T-helper 22 cell (primary cell): ENCODE measurements around the gene GJC2.
"Not testable (repeated sequence)": the region's sequence is repeated elsewhere in the genome, so short reads cannot be mapped to it uniquely, and the experiment has no call there.

Source experiments
- DNase-seq: peaks from one replicate; pipeline ENCODE4 v3.0.0-alpha.2; 2020; ENCODE audit warnings: low read depth

Gene GJC2

GRCh38 chr1:228173528-228174481 lies 24.1 kb downstream of the GJC2 start:
- DNase-seq = peak; percentile 23

GRCh38 chr1:228174482-228175315 lies 25.0 kb downstream of the GJC2 start:
- DNase-seq = peak; percentile 26

- DNase-seq = no peak
These were observed 25.7 kb downstream of the GJC2 start for GRCh38 chr1:228175316-228176023.

- no peak for DNase-seq
These were observed 26.3 kb downstream of the GJC2 start for GRCh38 chr1:228176024-228176395.

- DNase-seq = no peak
These were observed 26.9 kb downstream of the GJC2 start for GRCh38 chr1:228176461-228177182.

GRCh38 chr1:228177183-228177475 lies 27.4 kb downstream of the GJC2 start:
- DNase-seq = no peak

- no peak for DNase-seq
These were observed 28.3 kb downstream of the GJC2 start for GRCh38 chr1:228177721-228178710.

GRCh38 chr1:228178737-228179684 lies 29.3 kb downstream of the GJC2 start:
- no peak for DNase-seq

- no peak for DNase-seq
These were observed 30.7 kb downstream of the GJC2 start for GRCh38 chr1:228180271-228180958.

GRCh38 chr1:228180959-228181644 lies 31.4 kb downstream of the GJC2 start:
- no peak for DNase-seq

GRCh38 chr1:228181645-228182034 lies 31.9 kb downstream of the GJC2 start:
- no peak for DNase-seq

- no peak for DNase-seq
These were observed 32.7 kb downstream of the GJC2 start for GRCh38 chr1:228182296-228183030.

- DNase-seq = no peak
These were observed 34.4 kb downstream of the GJC2 start for GRCh38 chr1:228184152-228184551.

GRCh38 chr1:228185641-228185965 lies 35.9 kb downstream of the GJC2 start:
- DNase-seq = peak; percentile 65

GRCh38 chr1:228188249-228188648 lies 38.5 kb downstream of the GJC2 start:
- DNase-seq = not testable (repeated sequence)

GRCh38 chr1:228190182-228190581 lies 40.5 kb downstream of the GJC2 start:
- no peak for DNase-seq

- DNase-seq = no peak
These were observed 41.0 kb downstream of the GJC2 start for GRCh38 chr1:228190778-228191177.

GRCh38 chr1:228194436-228194835 lies 44.7 kb downstream of the GJC2 start:
- no peak for DNase-seq
